Parathyroid adenoma (tissue), 2 donors: ENCODE data around the gene FOXI1.

Experiments
- H2AFZ ChIP-seq: fragments of 300-600 bp; sonication (generic); one replicate; pipeline ENCODE4 v1.7.0; 2017; ENCODE audit warnings: antibody characterized with exemption, mild to moderate bottlenecking
- H3K27ac ChIP-seq: fragments of 300-600 bp; sonication (generic); one replicate; pipeline ENCODE4 v1.7.0; 2017
- H3K27me3 ChIP-seq: fragments of 300-600 bp; sonication (generic); one replicate; pipeline ENCODE4 v1.7.0; 2017; ENCODE audit warnings: low read length; ENCODE audit not compliant: control insufficient read depth, insufficient read depth
- H3K36me3 ChIP-seq: fragments of 300-600 bp; sonication (generic); one replicate; pipeline ENCODE4 v1.7.0; 2017; ENCODE audit warnings: low read length; ENCODE audit not compliant: control insufficient read depth, insufficient read depth
- H3K4me1 ChIP-seq: fragments of 300-600 bp; sonication (generic); one replicate; pipeline ENCODE4 v1.7.0; 2017; ENCODE audit warnings: control low read depth
- H3K4me2 ChIP-seq: fragments of 300-600 bp; sonication (generic); one replicate; pipeline ENCODE4 v1.7.0; 2017; ENCODE audit warnings: low read length
- H3K4me3 ChIP-seq: fragments of 300-600 bp; sonication (generic); one replicate; pipeline ENCODE4 v1.7.0; 2017; ENCODE audit warnings: low read depth, low read length
- H3K79me2 ChIP-seq: fragments of 300-600 bp; sonication (generic); one replicate; pipeline ENCODE4 v1.7.0; 2017; ENCODE audit warnings: control low read depth
- H3K9ac ChIP-seq: fragments of 300-600 bp; sonication (generic); one replicate; pipeline ENCODE4 v1.7.0; 2017; ENCODE audit warnings: mild to moderate bottlenecking
- H3K9me3 ChIP-seq: fragments of 300-600 bp; sonication (generic); one replicate; pipeline ENCODE4 v1.7.0; 2017; ENCODE audit warnings: low read length; ENCODE audit not compliant: control insufficient read depth
- CTCF ChIP-seq: fragments of 300-600 bp; sonication (generic); IDR thresholded peaks from one replicate; pipeline ENCODE4 v1.7.0; 2017; ENCODE audit warnings: antibody characterized with exemption, mild to moderate bottlenecking
- donor health status: primary hyperparathyroidism.

FOXI1 gene

GRCh38 chr5:170120576-170120975 is 14.9 kb downstream of the FOXI1 start:
- Histone ChIP-seq H3K4me2 (no peak overlapping the region), H3K79me2 (no peaks in the 10 kb centered on the region), H3K9ac (no peak overlapping the region), H3K4me1 (no peaks in the 10 kb centered on the region), H2AFZ (no peak overlapping the region), H3K27ac (no peak overlapping the region), H3K9me3 (no peaks in the 10 kb centered on the region), H3K4me3 (no peak overlapping the region), H3K27me3 (no peaks in the 10 kb centered on the region), H3K36me3 (no peaks in the 10 kb centered on the region)
- TF ChIP-seq CTCF, result no peak

- Histone ChIP-seq H3K4me1 (no peaks in the 10 kb centered on the region), H3K27me3 (no peaks in the 10 kb centered on the region), H3K79me2 (no peaks in the 10 kb centered on the region), H3K27ac (no peak overlapping the region), H2AFZ (no peak overlapping the region), H3K9me3 (no peaks in the 10 kb centered on the region), H3K4me2 (no peak overlapping the region), H3K4me3 (no peak overlapping the region), H3K36me3 (no peaks in the 10 kb centered on the region), H3K9ac (no peak overlapping the region)
- no peak for TF ChIP-seq CTCF
Observed at GRCh38 chr5:170121321-170121720, 15.6 kb downstream of the FOXI1 start.

DNA sequence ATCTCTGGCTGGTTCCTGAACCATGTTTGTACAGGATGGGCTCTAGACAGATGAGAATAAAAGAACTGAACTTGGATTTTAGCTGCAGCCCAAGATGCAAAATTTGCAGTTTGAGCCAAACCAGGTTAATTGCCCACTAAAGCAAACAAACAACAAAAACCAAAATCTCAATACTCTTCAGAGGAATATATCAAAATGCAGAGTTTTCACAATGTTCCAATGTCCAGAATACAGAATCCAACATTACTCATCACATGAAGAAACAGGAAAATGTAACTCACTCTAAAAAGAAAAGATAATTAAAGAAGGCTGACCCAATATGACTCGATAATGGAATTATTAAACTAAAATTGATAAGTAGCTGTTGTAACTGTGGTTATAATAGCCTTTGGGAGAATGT is 20.4 kb downstream of the FOXI1 start:
- H3K4me3 ChIP-seq, result no peak overlapping the region
- no peaks in the 10 kb centered on the region for H3K79me2 ChIP-seq
- no peak overlapping the region for H3K27ac ChIP-seq
- H3K9ac ChIP-seq, result no peak overlapping the region
- no peaks in the 10 kb centered on the region for H3K27me3 ChIP-seq
- H2AFZ ChIP-seq, result no peak overlapping the region
- H3K4me1 ChIP-seq, result no peaks in the 10 kb centered on the region
- TF ChIP-seq CTCF, result no peak
- no peaks in the 10 kb centered on the region for H3K36me3 ChIP-seq
- H3K4me2 ChIP-seq, result no peak overlapping the region
- H3K9me3 ChIP-seq, result peaks cover 2% of the 10 kb centered on the region

- Histone ChIP-seq H3K9ac (no peak overlapping the region), H3K4me3 (no peak overlapping the region), H3K36me3 (no peaks in the 10 kb centered on the region), H3K79me2 (no peaks in the 10 kb centered on the region), H2AFZ (no peak overlapping the region), H3K4me1 (no peaks in the 10 kb centered on the region), H3K27ac (no peak overlapping the region), H3K4me2 (no peak overlapping the region), H3K9me3 (peaks cover 2% of the 10 kb centered on the region), H3K27me3 (no peaks in the 10 kb centered on the region)
- no peak for TF ChIP-seq CTCF
Observed at GRCh38 chr5:170126626-170127025, 20.9 kb downstream of the FOXI1 start.

DNA sequence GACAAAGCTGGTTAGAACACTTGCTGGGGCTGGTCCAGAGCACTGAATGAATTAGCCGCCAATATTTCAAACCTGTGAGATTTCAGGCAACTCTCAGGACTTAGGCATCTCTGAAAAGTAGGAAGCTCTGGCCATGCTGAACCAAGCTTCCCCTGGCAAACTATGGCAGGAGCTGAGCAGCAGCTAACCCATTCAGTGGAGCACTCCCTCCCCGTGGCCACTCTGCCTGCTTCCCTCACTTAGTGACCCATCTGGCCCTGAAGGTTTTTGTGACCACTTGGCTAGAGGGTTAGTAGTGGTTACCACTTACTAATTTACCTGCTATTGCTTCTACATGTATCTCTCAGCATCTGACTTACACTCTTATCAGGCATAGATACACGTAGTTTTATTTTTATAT is 25.5 kb downstream of the FOXI1 start:
- H3K4me2 ChIP-seq, result no peak overlapping the region
- no peak overlapping the region for H3K9ac ChIP-seq
- no peaks in the 10 kb centered on the region for H3K27me3 ChIP-seq
- no peaks in the 10 kb centered on the region for H3K79me2 ChIP-seq
- no peak overlapping the region for H3K4me3 ChIP-seq
- no peak overlapping the region for H3K27ac ChIP-seq
- H2AFZ ChIP-seq, result no peak overlapping the region
- no peak for TF ChIP-seq CTCF
- no peaks in the 10 kb centered on the region for H3K36me3 ChIP-seq
- no peaks in the 10 kb centered on the region for H3K4me1 ChIP-seq
- peaks cover 2% of the 10 kb centered on the region for H3K9me3 ChIP-seq
